ENCODE results near the gene ARAP2.

DNA sequence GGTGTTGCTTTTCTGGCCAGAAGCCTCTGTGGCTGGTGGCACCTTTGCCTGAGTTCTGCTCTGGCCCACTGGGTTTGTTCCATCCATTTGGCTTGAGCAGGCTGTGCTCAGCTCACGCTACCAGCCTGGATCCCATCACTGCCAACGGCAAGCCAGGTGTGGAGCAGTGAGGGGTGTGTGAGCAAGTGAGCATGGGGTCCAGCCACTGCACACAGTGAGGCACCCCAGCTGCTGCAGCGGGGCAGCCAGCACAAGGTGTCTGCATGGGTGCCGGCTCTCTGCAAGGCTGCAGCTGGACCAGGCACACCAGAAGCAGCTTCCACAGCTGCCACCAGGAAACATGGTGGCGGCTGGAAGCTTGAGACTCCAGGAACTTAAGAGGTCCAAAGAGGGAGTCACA is 46.8 kb downstream of the ARAP2 start:
- TF ChIP-seq CTCF (IDR thresholded peaks at IDR 0.05) = no peak
- no peak for TF ChIP-seq POLR2A (IDR thresholded peaks at IDR 0.05)
- no peak for TF ChIP-seq POLR2AphosphoS5 (IDR thresholded peaks at IDR 0.05)

All from gastroesophageal sphincter (tissue), 3 donors.